ENCODE measurements around the gene C1orf174.
"Not testable (repeated sequence)": the region's sequence is repeated elsewhere in the genome, so short reads cannot be mapped to it uniquely, and the experiment has no call there.

DNA sequence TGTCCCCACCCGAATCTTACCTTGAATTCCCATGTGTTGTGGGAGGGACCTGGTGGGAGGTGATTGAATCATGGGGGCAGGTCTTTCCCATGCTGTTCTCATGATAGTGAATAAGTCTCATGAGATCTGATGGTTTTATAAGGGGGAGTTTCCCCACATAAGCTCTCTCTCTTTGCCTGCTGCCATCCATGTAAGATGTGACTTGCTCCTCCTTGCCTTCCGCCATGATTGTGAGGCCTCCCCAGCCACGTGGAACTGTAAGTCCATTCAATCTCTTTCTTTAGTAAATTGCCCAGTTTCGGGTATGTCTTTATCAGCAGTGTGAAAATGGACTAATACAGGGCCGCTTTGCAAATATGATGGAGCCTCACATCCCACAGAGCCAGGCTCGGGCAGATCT, 18.3 kb upstream of the C1orf174 start:
- not testable (repeated sequence) for TF ChIP-seq CTCF (CRISPR knock-in tag; IDR thresholded peaks at IDR 0.05); ZNF564 (CRISPR knock-in tag; IDR thresholded peaks at IDR 0.05); ETS1 (CRISPR knock-in tag; IDR thresholded peaks at IDR 0.05); PRMT3 (CRISPR knock-in tag; IDR thresholded peaks at IDR 0.05; ENCODE audit: borderline replicate concordance, low read depth); NR2F2 (IDR thresholded peaks at IDR 0.05; ENCODE audit: borderline replicate concordance, low read depth); AGO2 (optimal IDR thresholded peaks at IDR 0.05; ENCODE audit: low read depth, low read length); ZNF24 (IDR thresholded peaks at IDR 0.05); ZNF883 (CRISPR knock-in tag; IDR thresholded peaks at IDR 0.05; ENCODE audit: not compliant biosample characterization); ZNF547 (CRISPR knock-in tag; IDR thresholded peaks at IDR 0.05); TAF1 (CRISPR knock-in tag; IDR thresholded peaks at IDR 0.05); ESRRA (CRISPR knock-in tag; IDR thresholded peaks at IDR 0.05; ENCODE audit: low read depth)
- TF ChIP-seq, protein P1, sequence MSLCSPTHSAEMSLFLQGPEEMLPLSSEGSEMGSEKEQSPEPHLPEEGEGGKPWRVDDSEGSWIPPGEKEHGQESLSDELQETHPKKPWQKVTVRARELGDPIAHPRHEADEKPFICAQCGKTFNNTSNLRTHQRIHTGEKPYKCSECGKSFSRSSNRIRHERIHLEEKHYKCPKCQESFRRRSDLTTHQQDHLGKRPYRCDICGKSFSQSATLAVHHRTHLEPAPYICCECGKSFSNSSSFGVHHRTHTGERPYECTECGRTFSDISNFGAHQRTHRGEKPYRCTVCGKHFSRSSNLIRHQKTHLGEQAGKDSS (CRISPR knock-in tag; IDR thresholded peaks at IDR 0.05; ENCODE audit: borderline replicate concordance, low read depth), result not testable (repeated sequence)
- TF ChIP-seq, protein P2, sequence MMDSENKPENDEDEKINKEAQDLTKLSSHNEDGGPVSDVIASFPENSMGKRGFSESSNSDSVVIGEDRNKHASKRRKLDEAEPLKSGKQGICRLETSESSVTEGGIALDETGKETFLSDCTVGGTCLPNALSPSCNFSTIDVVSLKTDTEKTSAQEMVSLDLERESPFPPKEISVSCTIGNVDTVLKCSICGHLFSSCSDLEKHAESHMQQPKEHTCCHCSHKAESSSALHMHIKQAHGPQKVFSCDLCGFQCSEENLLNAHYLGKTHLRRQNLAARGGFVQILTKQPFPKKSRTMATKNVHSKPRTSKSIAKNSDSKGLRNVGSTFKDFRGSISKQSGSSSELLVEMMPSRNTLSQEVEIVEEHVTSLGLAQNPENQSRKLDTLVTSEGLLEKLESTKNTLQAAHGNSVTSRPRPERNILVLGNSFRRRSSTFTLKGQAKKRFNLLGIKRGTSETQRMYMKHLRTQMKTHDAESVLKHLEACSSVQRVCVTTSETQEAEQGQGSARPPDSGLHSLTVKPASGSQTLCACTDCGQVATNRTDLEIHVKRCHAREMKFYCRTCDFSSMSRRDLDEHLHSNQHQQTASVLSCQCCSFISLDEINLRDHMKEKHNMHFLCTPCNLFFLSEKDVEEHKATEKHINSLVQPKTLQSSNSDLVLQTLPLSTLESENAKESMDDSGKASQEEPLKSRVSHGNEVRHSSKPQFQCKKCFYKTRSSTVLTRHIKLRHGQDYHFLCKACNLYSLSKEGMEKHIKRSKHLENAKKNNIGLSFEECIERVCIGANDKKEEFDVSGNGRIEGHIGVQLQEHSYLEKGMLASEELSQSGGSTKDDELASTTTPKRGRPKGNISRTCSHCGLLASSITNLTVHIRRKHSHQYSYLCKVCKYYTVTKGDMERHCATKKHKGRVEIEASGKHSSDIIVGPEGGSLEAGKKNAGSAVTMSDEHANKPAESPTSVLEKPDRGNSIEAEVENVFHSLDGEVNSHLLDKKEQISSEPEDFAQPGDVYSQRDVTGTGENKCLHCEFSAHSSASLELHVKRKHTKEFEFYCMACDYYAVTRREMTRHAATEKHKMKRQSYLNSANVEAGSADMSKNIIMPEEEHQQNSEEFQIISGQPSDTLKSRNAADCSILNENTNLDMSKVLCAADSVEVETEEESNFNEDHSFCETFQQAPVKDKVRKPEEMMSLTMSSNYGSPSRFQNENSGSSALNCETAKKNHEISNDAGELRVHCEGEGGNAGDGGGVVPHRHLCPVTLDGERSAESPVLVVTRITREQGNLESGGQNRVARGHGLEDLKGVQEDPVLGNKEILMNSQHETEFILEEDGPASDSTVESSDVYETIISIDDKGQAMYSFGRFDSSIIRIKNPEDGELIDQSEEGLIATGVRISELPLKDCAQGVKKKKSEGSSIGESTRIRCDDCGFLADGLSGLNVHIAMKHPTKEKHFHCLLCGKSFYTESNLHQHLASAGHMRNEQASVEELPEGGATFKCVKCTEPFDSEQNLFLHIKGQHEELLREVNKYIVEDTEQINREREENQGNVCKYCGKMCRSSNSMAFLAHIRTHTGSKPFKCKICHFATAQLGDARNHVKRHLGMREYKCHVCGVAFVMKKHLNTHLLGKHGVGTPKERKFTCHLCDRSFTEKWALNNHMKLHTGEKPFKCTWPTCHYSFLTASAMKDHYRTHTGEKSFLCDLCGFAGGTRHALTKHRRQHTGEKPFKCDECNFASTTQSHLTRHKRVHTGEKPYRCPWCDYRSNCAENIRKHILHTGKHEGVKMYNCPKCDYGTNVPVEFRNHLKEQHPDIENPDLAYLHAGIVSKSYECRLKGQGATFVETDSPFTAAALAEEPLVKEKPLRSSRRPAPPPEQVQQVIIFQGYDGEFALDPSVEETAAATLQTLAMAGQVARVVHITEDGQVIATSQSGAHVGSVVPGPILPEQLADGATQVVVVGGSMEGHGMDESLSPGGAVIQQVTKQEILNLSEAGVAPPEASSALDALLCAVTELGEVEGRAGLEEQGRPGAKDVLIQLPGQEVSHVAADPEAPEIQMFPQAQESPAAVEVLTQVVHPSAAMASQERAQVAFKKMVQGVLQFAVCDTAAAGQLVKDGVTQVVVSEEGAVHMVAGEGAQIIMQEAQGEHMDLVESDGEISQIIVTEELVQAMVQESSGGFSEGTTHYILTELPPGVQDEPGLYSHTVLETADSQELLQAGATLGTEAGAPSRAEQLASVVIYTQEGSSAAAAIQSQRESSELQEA (CRISPR knock-in tag; IDR thresholded peaks at IDR 0.05; ENCODE audit: not compliant biosample characterization), result not testable (repeated sequence)
- TF ChIP-seq ZNF431 (CRISPR knock-in tag; IDR thresholded peaks at IDR 0.05; ENCODE audit: borderline replicate concordance, low read depth), result peak; percentile 65; the same call in 1 of the 2 replicates
